Subcutaneous adipose tissue (tissue), 4 donors: ENCODE measurements around the gene PBRM1. TPM values are rescaled to one million over a fixed set of nuclear protein-coding genes. Genes with fewer than 3 reads are reported as not detected.

Experiments
- CTCF ChIP-seq: fragments of 450-650 bp; IDR thresholded peaks from one replicate; pipeline ENCODE4 v1.5.1; 2016; ENCODE audit warnings: low read depth, mild to moderate bottlenecking, control low read depth, antibody characterized with exemption, moderate library complexity
- total RNA-seq, 4 donors: library from RNA; depleted of rRNA; stranded (reverse); fragments of >200 nt; gene quantifications; one replicate each; pipeline ENCODE4 v1.1.0, GENCODE V29; 2016

Gene PBRM1
- total RNA-seq, 4 donors from 2014 or later: 92.7 to 125 (median 104) TPM

GRCh38 chr3:52547143-52547542, 138.6 kb downstream of the PBRM1 start:
- no peak for TF ChIP-seq CTCF

- TF ChIP-seq CTCF: no peak
These were observed 139.4 kb downstream of the PBRM1 start for GRCh38 chr3:52546111-52546901.

- TF ChIP-seq CTCF: no peak
These were observed 140.8 kb downstream of the PBRM1 start for GRCh38 chr3:52544937-52545336.

DNA sequence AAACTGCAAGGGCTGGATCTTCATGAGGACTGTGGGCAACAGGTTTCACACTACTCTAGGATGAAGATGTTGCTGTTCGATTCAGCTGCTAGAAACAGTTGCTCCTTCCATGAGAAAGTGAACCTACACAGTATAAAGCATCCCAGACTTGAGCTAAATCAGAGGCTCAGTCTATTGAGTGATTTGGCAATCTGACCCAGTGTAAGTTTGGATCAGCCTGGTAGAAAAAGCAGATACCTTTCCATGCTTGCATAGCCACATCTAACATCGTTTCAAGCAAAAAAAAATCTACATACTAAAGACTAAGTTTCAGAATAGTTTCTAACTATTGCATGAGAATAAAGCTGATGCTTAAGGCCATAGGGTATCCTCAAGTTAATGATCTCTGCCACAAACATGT, 144.7 kb downstream of the PBRM1 start:
- TF ChIP-seq CTCF: no peak

DNA sequence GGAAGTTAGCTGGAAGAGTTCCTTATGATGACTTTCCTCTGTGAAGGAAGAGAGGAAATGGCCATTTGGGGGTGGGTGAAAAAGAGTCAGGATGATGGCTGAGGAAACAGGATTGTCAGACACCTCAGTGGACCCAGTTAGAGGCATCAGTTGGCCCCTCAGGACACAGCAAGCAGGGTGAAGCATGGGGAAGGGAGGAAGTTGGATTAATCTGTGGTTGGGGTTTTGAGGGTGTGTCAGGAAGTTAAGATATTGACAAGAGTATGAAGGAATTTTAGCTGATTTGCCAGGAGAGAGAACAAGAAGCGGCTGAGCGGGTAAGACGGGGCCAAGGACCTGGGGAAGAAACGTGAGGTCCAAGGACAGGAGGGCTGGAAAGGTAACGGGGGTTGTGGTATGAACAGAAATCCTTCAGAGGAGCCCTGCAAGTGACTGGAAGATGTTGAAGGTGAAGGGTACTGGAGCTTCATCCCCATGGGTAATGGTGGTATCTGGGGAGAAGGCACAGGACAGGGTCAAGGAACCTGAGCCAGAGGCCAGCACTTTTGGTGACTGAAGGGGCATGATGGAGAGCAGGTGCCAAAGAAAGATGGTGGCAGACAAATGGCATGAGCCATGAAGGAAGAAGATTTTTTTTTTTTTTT, 146.6 kb downstream of the PBRM1 start:
- TF ChIP-seq CTCF: no peak

- TF ChIP-seq CTCF: no peak
These were observed 147.8 kb downstream of the PBRM1 start for GRCh38 chr3:52537726-52538421.

DNA sequence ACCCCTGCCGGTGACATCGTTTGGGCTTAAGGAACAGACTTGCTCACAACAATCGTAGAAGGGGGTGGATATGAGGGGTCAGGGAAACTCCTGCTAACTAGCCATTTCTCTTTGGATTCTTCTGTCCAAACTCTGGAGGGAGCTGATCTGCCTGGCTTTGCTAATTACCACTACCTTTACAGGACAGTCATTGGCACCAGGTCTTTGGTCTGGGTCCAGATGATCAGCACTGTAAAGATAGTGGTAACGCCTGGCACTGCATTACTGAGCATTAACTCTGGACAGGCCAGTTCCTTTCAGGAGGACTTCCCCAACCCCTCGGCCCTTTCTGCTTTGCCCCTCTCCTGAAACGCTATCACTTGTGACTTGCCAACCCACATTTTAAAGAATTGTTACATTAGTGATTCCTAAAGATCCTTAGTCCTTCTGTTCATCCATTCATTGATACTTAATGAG, 148.5 kb downstream of the PBRM1 start:
- TF ChIP-seq CTCF: no peak
